Muscle of back (tissue), 11 donors: Measurements from ENCODE around the gene CASK. TPM values are rescaled to one million over a fixed set of nuclear protein-coding genes. Genes with fewer than 3 reads are reported as not detected.
"Not testable (repeated sequence)": the region's sequence is repeated elsewhere in the genome, so short reads cannot be mapped to it uniquely, and the experiment has no call there.

Source experiments
- DNase-seq, 3 donors: peaks; one replicate each; pipeline versions ENCODE4 v3.0.0 to v3.0.0-alpha.2; 2013
- polyA plus RNA-seq, 10 donors: library from polyadenylated mRNA; unstranded; fragments of 120-200 nt; gene quantifications; one replicate each; pipeline ENCODE4 v1.2.1, GENCODE V29; 2013; ENCODE audit not compliant: insufficient read length in 10 of 10

Gene CASK
- polyA plus RNA-seq, 10 donors = 19.8 to 40.3 (median 26.1) TPM

DNA sequence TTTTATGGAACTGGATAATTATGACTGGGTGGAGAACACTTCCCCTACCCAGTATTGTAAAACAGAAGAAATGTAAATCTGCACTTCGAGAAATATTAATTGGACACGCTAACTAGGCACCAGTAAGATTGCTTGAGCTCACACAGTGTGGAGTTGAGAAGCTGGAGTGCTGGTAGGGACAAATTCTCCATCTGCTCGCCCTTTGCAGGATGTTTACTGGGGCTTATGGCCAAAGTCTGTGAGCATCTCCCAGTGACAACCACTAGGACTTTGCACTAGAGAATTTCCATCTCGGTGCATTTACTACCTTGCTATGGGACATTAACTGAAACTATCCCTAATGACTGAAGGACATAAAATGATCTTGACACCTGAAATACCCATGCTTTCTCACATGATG lies 268.3 kb downstream of the CASK start:
- DNase-seq = no peak

DNA sequence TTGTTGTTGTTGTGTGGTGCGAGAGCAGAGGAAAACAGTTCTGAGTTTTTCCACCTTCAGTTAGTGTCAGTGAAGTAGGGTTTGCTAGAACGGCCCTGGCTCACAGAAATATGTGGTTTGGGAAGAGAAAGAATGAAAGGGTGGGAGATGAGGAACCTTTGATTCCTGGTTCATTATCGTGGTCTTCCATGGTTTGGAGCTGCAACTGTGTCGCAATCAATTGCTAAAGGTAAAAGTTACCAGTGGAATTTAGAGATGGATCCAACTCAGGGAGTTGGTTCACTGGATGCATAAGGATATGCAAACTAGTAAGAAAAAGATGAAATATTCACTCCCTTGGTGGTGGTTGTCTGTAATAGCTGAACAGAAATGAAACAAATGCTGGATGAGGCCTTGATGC lies 270.2 kb downstream of the CASK start:
- DNase-seq = no peak

DNA sequence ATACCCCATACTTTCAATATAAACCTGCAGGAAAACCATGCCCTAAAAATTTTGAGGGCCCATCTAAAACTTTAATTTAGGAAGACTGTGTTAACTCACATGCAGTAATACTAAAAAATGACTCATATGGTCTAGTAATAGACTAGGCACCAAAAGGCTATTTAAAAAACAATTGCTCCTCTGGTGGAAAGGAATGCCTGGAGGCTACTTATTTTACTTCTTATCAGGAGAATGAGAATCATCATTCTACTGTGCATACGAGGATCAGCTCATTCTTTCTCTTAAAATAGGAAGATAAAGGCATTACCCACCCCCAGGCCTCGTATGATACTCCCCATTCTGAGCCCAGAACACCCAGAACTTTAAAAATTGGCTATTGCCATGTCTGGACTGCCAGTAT lies 277.2 kb downstream of the CASK start:
- DNase-seq = not testable (repeated sequence)

DNA sequence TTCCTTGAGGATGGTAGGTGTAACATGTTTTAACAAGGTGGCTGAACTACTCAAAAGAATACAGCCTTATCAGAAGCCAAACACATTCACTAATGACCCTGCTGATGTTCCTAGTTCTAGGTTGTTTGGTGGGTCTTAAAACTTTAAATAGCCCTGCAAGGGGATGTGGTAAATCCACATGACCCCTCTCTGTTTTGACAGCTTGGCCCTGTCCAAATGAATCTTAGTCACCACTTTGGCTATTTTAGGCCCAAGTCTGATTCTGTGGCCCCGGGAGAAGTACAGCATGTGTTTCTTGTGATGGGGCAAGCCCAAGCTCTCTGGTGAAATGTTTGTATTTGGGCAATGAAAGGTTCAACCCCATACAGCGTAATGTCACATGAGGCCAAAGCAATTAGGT lies 289.1 kb downstream of the CASK start:
- no peak for DNase-seq

DNA sequence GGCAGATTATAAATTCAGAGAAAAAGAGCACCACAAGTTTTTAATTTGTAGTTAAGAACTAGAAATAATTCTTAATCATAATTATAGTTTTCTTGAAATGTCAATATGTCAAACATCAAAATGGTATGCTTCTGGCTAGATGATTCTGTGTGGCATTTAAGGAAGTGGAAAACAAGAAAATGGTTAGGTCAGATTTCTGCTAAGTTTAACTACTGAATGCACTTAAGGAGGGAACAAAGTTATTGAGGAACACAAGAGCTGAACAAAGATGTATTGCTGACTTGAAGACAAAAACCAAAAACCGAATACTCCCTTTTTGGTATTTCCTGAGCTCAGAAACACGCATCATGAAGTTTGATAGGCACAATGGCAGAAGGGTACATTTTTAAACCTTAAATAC lies 293.3 kb downstream of the CASK start:
- no peak for DNase-seq

DNA sequence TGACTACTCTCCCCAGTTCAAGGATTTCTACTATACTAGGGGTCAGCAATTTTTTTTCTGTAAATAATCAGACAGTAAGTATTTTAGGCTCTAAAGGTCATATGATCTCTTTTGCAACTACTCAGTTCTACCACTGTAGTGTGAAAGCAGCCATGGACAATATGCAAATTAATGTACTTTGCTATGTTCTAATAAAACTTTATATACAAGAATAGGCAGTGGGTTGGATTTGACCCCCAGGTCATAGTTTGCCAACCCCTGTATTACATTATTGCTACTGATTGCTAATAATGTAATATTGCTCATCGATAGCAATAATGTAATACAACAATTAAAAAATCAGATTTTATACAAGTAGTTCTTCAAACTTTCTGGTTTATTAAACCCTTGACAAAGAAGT lies 293.8 kb downstream of the CASK start:
- no peak for DNase-seq

DNA sequence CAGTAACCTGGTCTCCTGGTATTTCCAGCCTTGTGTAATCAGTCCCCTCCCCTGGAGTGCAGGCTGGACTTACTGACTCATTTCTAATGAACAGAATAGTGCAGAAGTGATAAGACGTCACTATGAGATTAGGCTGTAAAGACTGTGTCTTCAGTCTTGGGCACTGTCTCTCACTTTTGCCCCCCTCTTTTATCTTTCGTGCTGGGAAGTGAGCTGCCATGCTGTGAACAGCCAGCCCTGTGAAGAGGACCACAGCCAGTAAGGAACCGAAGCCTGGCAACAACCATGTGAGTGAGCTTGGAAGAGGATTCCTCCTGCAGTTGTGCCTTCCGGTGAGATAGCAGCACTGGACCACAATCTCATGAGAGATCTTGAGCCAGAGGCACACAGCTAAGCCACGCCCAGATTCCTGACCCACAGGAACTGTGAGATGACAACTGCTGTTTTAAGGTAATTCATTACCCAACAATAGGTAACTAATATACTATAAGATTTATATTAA lies 302.1 kb downstream of the CASK start:
- DNase-seq = no peak

DNA sequence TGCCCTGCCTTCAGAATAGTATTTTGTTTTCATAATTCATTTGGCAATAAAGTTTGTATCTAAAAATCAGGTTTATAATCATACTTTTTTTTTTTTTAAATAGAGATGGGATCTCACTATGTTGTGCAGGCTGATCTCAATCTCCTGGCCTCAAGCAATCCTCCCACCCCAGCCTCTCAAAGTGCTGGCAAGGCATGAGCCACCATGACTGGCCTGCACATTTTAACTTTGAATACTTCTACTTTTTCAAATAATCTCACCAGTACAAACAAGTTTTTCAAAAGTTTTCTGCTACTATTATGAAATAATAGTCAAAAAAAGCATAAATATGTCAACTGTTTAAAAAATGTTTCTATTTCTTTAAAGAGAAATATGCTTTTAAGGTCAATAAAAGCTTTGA lies 304.1 kb downstream of the CASK start:
- no peak for DNase-seq

DNA sequence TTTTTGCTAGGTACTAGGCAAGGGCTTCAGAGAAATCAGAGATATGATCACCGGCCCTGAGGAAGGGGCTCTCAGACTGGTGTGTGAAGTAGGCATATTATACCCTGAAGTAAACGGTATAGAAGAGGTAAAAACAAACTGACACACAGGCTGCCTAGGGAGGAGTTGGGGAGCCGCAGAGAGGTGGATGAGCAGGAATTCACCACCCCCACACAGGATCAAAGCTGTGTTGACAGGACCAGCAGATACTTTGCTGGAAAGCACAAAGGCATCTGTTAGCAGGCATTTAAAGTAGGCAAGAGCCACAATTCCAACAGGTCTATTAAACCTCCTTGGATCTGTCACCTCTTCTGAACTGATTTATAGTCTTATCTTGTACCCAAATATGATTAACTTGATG lies 306.4 kb downstream of the CASK start:
- no peak for DNase-seq

DNA sequence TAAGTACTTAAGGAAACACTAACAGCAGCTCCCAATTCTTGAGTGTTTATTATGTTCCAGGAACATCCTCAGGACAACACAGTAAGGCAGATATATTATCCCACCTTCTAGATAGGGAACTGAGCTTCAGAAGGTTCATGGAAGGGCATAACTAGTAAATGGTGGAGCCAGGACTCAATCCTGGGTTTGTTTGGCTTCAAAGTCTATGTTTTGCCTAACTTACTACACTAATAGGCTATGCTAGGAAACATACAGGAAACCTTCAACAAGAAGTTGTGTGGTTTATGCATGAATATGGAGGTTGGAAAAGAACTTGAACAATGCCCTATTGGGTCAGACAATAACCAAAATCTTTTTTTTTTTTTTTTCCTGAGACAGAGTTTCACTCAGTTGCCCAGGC lies 307.1 kb downstream of the CASK start:
- DNase-seq = no peak

DNA sequence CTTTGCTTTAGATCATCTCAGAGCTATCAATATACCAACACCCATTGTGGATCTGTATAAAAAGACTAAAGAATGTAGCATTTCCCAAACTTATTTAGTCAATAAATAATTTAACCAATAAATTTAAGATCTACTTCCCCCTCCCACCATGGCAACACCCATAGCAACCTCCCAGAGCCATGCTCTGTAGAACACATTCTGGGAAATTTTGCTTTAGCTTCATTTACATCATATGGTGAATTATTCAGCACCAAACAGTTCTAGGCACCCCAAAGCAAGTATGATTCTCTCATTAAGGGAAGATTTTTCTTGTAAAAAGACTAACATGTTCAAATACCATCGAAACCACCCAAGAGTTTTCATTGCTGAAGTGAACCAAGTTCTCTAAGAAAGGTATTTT lies 315.1 kb downstream of the CASK start:
- no peak for DNase-seq

DNA sequence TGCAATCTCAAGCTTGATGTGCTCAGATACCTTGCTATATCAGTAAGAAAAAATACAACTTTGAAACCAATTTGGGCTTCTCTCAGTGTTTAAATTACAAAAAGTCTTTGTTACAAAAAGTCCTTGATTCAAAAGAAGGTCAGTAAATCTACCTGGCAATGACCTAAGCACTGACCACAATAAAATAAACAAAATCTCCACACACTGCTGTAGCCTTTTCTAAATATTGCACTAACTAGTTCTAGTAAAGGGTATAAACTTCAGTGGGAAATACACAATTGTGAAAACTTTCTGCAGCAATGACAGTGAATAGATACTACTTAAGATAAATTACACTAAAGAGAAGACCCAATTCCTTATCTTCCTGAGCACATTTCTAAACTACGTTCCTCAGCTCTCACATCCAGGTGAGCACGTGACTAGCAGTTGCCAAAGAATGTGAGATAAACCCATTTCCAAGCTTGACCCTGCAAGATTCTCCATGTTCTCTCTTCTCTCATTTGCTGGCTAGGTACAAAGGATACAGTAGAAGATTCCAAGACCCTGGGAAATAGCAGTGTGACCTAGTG lies 316.0 kb downstream of the CASK start:
- no peak for DNase-seq

DNA sequence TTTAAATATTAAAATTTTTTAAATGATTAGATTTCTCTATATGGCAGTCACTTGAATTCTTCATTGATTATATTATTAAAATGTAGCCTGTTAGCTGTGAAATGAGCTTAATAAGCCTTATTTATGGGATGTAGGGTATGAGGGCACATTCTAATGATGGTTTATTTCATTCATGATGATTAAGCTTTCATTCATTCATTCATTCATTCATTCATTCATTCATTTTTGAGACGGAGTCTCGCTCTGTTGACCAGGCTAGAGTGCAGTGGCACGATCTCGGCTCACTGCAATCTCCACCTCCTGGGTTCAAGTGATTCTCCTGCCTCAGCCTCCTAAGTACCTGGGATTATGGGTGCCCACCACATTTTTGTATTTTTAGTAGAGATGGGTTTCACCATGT lies 317.3 kb downstream of the CASK start:
- DNase-seq = not testable (repeated sequence)

DNA sequence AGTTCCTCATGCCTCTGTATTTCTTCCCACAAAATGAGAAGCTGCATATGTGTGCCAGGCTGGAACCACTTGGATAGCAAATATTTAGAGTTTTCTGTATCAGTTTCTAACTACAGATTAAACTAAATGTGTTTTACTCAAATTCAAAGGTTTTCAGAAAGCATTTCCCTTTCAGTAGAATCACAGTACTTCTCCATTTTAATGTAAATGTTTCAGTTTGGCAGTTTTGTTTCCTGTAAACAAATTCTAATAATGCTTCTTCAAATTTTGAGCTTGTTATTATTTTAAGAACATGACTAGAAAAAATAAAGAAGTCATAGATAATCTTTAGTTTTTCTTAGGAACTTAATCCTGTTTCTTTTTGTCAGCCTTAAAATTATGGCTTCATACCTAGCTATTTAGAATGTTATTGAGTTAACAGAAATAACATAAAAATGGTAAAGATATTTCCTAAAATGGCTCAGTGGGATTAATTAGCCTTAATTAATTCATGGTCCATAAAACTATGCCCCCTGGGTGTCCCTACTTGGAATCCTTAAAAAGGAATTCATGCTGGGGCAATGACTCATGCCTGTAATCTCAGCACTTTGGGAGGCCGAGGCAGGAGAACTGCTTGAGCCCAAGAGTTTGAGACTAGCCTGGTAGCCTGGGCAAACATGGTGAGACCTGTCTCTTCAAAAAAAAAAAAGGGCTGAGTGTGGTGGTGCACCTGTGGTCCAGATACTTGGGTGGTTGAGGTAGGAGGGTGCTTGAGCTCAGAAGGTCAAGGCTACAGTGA lies 318.4 kb downstream of the CASK start:
- no peak for DNase-seq

DNA sequence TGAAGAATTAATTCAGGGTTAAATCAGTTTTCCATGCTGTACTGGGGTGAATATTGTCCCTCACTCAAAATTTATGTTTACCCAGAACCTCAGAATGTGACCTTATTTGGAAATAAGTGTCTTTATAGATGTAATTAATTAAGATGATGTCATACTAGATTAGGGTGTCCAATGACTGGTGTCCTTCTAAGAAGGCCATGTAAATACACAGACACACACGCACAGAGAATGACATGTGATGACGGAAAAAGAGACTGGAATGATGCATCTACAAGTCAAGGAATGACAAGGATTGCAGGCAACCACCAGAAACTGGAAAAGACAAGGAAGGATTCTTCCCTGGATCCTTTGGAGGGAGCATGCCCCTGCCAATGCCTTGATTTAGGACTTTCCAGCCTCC lies 319.2 kb downstream of the CASK start:
- no peak for DNase-seq

DNA sequence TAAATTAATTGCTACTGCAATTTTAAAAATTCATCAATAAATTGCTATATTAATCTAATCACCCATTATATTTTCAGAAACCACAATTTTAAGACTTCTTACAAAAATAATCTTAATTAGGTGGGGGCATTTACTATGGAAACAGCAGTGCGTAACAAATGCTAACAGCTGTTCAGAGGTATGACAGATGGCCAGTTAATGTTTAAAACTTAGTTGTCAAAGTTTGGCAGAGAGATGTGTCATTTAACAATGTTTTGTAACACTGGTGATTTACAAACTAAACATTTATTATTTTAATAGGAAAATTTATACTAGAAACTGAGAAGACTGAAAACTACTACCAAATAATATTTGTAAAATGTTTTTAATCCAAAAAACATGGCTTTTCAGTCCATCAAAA lies 319.8 kb downstream of the CASK start:
- no peak for DNase-seq

DNA sequence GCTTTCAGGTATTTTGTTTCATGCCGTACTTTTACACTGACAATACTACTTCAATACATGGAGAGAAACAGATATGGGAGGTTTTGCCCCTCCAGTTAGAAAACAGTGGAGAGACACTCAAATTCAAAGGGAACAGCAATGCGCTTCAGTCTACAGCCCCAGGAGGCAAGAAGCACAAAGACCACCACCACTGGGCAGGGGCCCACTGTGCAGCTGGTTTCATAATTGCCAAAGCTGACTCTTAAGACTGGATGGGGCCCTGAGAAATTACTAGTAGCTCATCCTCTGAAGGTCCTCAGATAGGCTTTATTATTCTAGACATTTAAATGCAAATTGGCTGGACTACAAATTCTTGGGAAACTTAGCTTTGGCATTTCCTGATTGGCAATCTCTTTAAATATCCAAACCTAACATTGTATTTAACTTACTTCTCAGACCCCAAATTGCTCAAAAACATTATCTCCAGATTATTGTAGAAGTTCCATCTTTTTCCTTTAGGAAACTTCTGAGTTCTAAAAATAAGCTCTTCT lies 320.5 kb downstream of the CASK start:
- DNase-seq = no peak

DNA sequence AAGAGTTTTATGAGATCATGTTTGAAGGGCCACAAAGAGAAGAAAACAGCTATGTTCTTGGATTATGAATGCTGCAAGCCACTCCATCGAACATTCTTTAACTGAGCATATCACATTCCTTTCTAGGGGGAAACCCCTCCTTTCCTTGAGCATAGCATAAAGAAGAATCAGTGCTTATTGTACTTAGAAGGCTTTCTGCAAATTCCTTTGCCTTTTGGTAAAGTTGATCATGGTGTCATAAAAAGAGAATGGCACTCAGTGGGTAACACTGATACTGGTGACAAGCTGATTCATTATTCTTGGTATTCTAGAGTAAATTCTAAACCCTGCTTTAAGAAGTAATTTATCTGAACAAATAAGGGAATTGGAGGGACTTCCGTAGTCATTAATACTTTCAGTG lies 323.1 kb downstream of the CASK start:
- DNase-seq = peak in 1 of 3 donors; percentile 35

DNA sequence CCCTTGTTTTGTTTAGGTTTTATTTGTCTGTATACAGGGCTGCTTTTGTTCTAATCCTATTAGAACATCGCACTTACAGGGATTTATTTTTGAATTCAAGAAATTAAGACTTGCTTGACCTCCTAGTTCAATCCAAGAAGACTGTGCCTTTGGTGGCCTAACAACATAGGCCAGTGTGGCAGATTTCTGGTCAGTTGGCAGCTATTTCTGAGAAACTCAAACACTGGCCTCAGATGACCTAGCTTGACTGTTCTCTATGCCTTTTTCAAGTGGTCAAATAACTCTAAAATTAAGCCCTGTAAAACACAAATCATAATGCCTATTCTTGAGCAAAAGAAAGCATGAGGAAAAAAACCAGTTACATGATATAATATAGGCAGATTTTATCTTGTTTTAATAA lies 323.8 kb downstream of the CASK start:
- no peak for DNase-seq

DNA sequence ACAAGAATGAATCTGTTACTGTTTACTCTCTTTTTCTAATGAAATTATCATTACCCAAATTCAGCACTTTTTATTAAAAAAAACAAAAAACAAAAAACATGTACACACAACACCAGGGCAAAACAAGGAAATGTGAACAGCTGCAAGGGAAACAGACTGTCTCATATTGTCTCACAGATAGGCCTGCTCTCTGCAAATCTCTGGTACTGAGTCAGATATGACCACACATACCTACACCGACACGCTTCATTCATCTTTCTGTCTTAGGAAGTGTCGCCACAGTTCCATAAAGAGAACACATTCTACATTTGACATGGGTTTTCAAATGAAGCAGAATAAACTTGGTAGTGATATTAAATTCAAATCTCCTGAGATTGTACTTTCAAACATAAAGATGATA lies 326.8 kb downstream of the CASK start:
- no peak for DNase-seq

DNA sequence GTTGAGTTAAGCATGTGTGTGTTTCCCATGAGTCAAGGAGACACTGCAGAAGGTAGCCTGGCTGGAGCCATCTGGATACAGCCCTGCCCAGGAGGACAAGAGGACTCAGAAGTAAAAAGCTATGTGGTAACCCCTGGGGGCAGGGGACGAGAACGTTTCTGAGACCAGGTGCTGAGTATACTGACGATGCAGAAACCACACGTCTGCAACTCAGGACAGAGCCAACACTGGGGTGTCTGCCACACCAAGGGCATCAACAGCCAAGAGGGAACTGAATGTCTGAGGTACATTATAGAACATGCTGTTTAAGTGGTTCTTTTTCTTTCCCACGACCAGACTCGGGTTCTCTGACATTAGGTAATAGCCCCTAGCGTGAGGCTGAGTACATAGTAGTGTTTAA lies 328.7 kb downstream of the CASK start:
- no peak for DNase-seq

DNA sequence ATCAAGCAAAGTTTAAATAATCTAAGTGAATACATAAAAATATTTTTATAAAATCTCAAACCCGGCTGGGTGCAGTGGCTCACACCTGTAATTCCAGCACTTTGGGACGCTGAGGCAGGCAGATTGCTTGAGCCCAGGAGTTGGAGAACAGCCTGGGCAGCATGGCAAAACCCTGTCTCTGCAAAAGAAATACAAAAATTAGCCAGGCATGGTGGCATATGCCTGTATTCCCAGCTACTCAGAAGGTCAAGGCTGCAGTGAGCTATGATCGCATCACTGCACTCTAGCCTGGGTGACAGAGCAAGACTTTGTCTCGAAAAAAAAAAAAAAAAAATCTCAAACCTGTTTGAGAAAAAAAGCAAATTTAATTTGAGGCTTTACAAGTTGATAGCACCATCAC lies 331.4 kb downstream of the CASK start:
- DNase-seq = no peak

DNA sequence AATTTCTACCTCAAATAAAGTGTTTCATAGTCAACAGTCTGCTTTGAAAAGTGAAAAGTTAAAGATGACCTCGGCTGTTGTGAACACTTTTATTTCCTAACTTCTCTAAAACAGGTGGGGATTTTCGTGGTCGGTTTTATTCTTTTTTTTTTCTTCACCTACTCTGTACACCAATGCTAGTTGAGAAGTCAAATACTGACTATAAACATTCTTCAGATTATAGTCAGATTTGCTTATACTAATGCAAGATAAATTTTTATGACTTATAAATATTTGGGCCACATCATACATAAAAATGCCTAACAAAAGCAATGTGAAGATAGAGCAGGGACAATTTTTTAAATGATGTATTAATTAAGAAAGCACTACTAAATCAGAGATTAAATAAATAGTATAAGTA lies 332.7 kb downstream of the CASK start:
- DNase-seq = no peak
